HEK293 (cell line): ENCODE data around the gene EFNA2.

Experiments
- BCL6B ChIP-seq: fragments of 450-650 bp; formaldehyde crosslinking; IDR thresholded peaks from 2 replicates; pipeline ENCODE4 v1.5.1; 2017; ENCODE audit warnings: missing biosample characterization, missing genetic modification characterization
- IKZF3 ChIP-seq: fragments of 450-650 bp; IDR thresholded peaks from 2 replicates; pipeline ENCODE4 v1.5.0; 2018; ENCODE audit warnings: missing biosample characterization, mild to moderate bottlenecking, missing genetic modification characterization, moderate library complexity
- PRDM1 ChIP-seq: fragments of 450-650 bp; formaldehyde crosslinking; IDR thresholded peaks from 2 replicates; pipeline ENCODE4; 2016; ENCODE audit warnings: missing biosample characterization, missing genetic modification characterization
- PRDM10 ChIP-seq: fragments of 450-650 bp; formaldehyde crosslinking; IDR thresholded peaks from 2 replicates; pipeline ENCODE4 v1.5.1; 2016; ENCODE audit warnings: missing biosample characterization, missing genetic modification characterization
- ZBTB44 ChIP-seq: fragments of 450-650 bp; IDR thresholded peaks from 2 replicates; pipeline ENCODE4 v1.5.1; 2018; ENCODE audit warnings: missing biosample characterization, mild to moderate bottlenecking, missing genetic modification characterization
- ZNF10 ChIP-seq: fragments of 450-650 bp; formaldehyde crosslinking; IDR thresholded peaks from 2 replicates; pipeline ENCODE4 v1.5.1; 2017; ENCODE audit warnings: missing biosample characterization, missing genetic modification characterization
- ZNF133 ChIP-seq: fragments of 450-650 bp; formaldehyde crosslinking; IDR thresholded peaks from 2 replicates; pipeline ENCODE4 v1.5.1; 2016; ENCODE audit warnings: missing biosample characterization, missing genetic modification characterization
- ZNF169 ChIP-seq: fragments of 450-650 bp; formaldehyde crosslinking; IDR thresholded peaks from 2 replicates; pipeline ENCODE4 v1.5.1; 2016; ENCODE audit warnings: missing biosample characterization, missing genetic modification characterization
- ZNF239 ChIP-seq: fragments of 450-650 bp; formaldehyde crosslinking; IDR thresholded peaks from 2 replicates; pipeline ENCODE4 v1.5.1; 2016; ENCODE audit warnings: missing biosample characterization, missing genetic modification characterization
- ZNF311 ChIP-seq: fragments of 450-650 bp; formaldehyde crosslinking; IDR thresholded peaks from 2 replicates; pipeline ENCODE4 v1.5.1; 2017; ENCODE audit warnings: missing biosample characterization, missing genetic modification characterization, borderline replicate concordance
- ZNF366 ChIP-seq: fragments of 450-650 bp; formaldehyde crosslinking; conservative IDR thresholded peaks from 2 replicates; pipeline ENCODE4 v1.5.1; 2016; ENCODE audit warnings: missing biosample characterization, missing genetic modification characterization
- ZNF510 ChIP-seq: fragments of 450-650 bp; formaldehyde crosslinking; IDR thresholded peaks from 2 replicates; pipeline ENCODE4 v1.5.1; 2018; ENCODE audit warnings: mild to moderate bottlenecking, missing genetic modification characterization, missing biosample characterization; ENCODE audit not compliant: insufficient replicate concordance
- ZNF521 ChIP-seq: fragments of 450-650 bp; formaldehyde crosslinking; IDR thresholded peaks from 2 replicates; pipeline ENCODE4 v1.5.1; 2017; ENCODE audit warnings: missing biosample characterization, mild to moderate bottlenecking, missing genetic modification characterization
- ZNF548 ChIP-seq: fragments of 450-650 bp; formaldehyde crosslinking; IDR thresholded peaks from 2 replicates; pipeline ENCODE4 v1.5.1; 2016; ENCODE audit warnings: missing biosample characterization, missing genetic modification characterization
- ZNF654 ChIP-seq: fragments of 450-650 bp; formaldehyde crosslinking; IDR thresholded peaks from 2 replicates; pipeline ENCODE4 v1.5.1; 2016; ENCODE audit warnings: low read depth, missing biosample characterization, missing genetic modification characterization
- ZNF677 ChIP-seq: fragments of 450-650 bp; IDR thresholded peaks from 2 replicates; pipeline ENCODE4 v1.5.0; 2018; ENCODE audit warnings: missing biosample characterization, mild to moderate bottlenecking, missing genetic modification characterization, moderate library complexity
- ZNF692 ChIP-seq: fragments of 450-650 bp; formaldehyde crosslinking; IDR thresholded peaks from 2 replicates; pipeline ENCODE4 v1.5.1; 2016; ENCODE audit warnings: missing biosample characterization, missing genetic modification characterization
- ZNF704 ChIP-seq: fragments of 450-650 bp; formaldehyde crosslinking; IDR thresholded peaks from 2 replicates; pipeline ENCODE4 v1.5.1; 2016; ENCODE audit warnings: missing biosample characterization, missing genetic modification characterization
- ZNF76 ChIP-seq: fragments of 450-650 bp; formaldehyde crosslinking; IDR thresholded peaks from 2 replicates; pipeline ENCODE4; 2016; ENCODE audit warnings: low read depth, missing biosample characterization, missing genetic modification characterization, borderline replicate concordance
- ZNF792 ChIP-seq: fragments of 450-650 bp; formaldehyde crosslinking; IDR thresholded peaks from 2 replicates; pipeline ENCODE4 v1.5.1; 2016; ENCODE audit warnings: missing biosample characterization, missing genetic modification characterization
- ZNF843 ChIP-seq: fragments of 450-650 bp; formaldehyde crosslinking; IDR thresholded peaks from 2 replicates; pipeline ENCODE4 v1.5.1; 2016; ENCODE audit warnings: missing biosample characterization, missing genetic modification characterization
- ZSCAN4 ChIP-seq: fragments of 450-650 bp; formaldehyde crosslinking; IDR thresholded peaks from 2 replicates; pipeline ENCODE4 v1.5.1; 2017; ENCODE audit warnings: missing biosample characterization, missing genetic modification characterization
- ZSCAN5A ChIP-seq: fragments of 450-650 bp; formaldehyde crosslinking; IDR thresholded peaks from 2 replicates; pipeline ENCODE4 v1.5.1; 2016; ENCODE audit warnings: missing biosample characterization, missing genetic modification characterization
- TF ChIP-seq, protein P1 (sequence below): fragments of 450-650 bp; formaldehyde crosslinking; IDR thresholded peaks from 2 replicates; pipeline ENCODE4 v1.5.1; 2016; ENCODE audit warnings: missing biosample characterization, missing genetic modification characterization

EFNA2 gene

DNA sequence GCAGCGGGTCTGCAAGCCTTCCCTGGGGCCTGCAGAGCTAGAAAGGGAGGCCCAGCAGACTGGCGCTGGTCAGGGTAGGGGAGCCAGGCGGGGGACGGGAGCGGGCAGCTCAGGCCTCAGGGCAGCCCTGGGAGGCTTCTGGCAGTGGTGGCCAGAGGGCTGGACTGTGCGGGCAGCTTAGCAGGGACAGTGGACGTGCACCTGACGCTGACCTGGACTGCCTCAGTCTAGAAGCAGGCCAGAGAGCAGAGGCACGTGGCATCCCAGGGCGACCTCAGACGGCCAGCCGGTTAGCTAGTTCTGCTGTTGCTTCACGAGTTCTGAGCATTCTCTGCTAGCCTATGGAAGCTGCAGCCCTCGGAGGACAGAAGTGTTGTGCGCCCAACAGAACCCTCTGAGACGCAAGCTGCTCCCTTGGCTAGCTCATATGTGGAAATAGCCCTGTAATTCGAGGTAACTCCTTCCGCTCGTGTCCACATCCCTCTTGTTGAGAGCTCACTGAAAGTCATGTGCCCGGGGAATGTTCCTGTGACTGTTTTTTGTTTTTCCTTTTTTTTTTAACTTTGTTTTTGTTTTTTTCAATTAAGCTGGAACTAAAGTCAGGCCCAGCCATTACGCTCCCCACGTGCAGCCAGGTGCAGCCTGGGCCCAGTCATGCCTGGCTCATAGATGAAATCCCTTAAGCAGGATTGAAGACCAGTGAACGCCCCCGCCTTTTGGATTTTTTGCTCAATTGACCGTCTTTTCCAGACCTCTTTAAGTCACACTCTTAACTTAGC is 12.2 kb upstream of the EFNA2 start (continued):
- no peak for TF ChIP-seq ZSCAN5A
- no peak for TF ChIP-seq ZBTB44 (tag by site-specific recombination)
- TF ChIP-seq ZNF704: no peak
- TF ChIP-seq PRDM1 (tag by site-specific recombination): 0 out of 2 replicates have a peak, but pooled peaks have one; percentile 34
- TF ChIP-seq IKZF3 (tag by site-specific recombination): 0 out of 2 replicates have a peak, but pooled peaks have one; percentile 19
- TF ChIP-seq ZNF510 (tag by site-specific recombination): no peak
- peak; percentile 17; the same call in 1 of the 2 replicates for TF ChIP-seq PRDM10
- TF ChIP-seq ZNF10 (tag by site-specific recombination): no peak
- TF ChIP-seq ZNF133 (tag by site-specific recombination): no peak
- TF ChIP-seq ZNF311 (tag by site-specific recombination): no peak
- peak; percentile 19; the same call in 1 of the 2 replicates for TF ChIP-seq ZNF692 (tag by site-specific recombination)
- TF ChIP-seq ZNF792: no peak
- no peak for TF ChIP-seq ZNF677 (tag by site-specific recombination)
- no peak for TF ChIP-seq ZNF239 (tag by site-specific recombination)
- no peak for TF ChIP-seq ZNF521 (tag by site-specific recombination)
- no peak for TF ChIP-seq BCL6B (tag by site-specific recombination)
- TF ChIP-seq ZNF654 (tag by site-specific recombination): no peak
- TF ChIP-seq ZNF76 (tag by site-specific recombination): no peak
- no peak for TF ChIP-seq ZNF366 (tag by site-specific recombination)
- TF ChIP-seq, protein P1, sequence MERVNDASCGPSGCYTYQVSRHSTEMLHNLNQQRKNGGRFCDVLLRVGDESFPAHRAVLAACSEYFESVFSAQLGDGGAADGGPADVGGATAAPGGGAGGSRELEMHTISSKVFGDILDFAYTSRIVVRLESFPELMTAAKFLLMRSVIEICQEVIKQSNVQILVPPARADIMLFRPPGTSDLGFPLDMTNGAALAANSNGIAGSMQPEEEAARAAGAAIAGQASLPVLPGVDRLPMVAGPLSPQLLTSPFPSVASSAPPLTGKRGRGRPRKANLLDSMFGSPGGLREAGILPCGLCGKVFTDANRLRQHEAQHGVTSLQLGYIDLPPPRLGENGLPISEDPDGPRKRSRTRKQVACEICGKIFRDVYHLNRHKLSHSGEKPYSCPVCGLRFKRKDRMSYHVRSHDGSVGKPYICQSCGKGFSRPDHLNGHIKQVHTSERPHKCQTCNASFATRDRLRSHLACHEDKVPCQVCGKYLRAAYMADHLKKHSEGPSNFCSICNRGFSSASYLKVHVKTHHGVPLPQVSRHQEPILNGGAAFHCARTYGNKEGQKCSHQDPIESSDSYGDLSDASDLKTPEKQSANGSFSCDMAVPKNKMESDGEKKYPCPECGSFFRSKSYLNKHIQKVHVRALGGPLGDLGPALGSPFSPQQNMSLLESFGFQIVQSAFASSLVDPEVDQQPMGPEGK (tag by site-specific recombination): peak; percentile 31; the same call in 1 of the 2 replicates
- TF ChIP-seq ZNF169 (tag by site-specific recombination): no peak
- TF ChIP-seq ZSCAN4 (tag by site-specific recombination): no peak
- no peak for TF ChIP-seq ZNF548 (tag by site-specific recombination)
- no peak for TF ChIP-seq ZNF843 (tag by site-specific recombination)
